Endothelial cell of umbilical vein (primary cell): ENCODE measurements around the gene SSPN.

ENCODE experiments used
- CTCF ChIP-seq, 2 donors: IDR thresholded peaks; 1 replicate in 1 of 2; 2 replicates in 1 of 2; pipeline ENCODE4 v1.5.1; 2011; ENCODE audit warnings: low read length in 2 of 2, mild to moderate bottlenecking in 2 of 2, moderate library complexity in 2 of 2, control low read depth in 1 of 2, inconsistent platforms in 1 of 2, low read depth in 1 of 2; ENCODE audit not compliant: insufficient read depth in 1 of 2; ENCODE audit errors: extremely low read depth in 1 of 2
- EZH2 ChIP-seq: IDR thresholded peaks from 2 replicates; pipeline ENCODE4 v1.6.1; 2012; ENCODE audit warnings: borderline replicate concordance, low read depth, mild to moderate bottlenecking, moderate library complexity, low read length, inconsistent platforms; ENCODE audit not compliant: severe bottlenecking
- FOS ChIP-seq: IDR thresholded peaks from 2 replicates; pipeline ENCODE4 v1.6.1; 2011; ENCODE audit warnings: mild to moderate bottlenecking, low read length, moderate library complexity, borderline replicate concordance; ENCODE audit not compliant: insufficient read depth
- GATA2 ChIP-seq: IDR thresholded peaks from 2 replicates; pipeline ENCODE4 v1.7.0; 2011; ENCODE audit warnings: low read depth, mild to moderate bottlenecking, moderate library complexity, mixed read lengths, low read length; ENCODE audit not compliant: insufficient read length, insufficient read depth
- JUN ChIP-seq: IDR thresholded peaks from 2 replicates; pipeline ENCODE4 v1.6.1; 2011; ENCODE audit warnings: borderline replicate concordance, low read depth; ENCODE audit not compliant: insufficient read length, insufficient read depth
- MAX ChIP-seq: IDR thresholded peaks from 2 replicates; pipeline ENCODE4 v1.6.1; 2011; ENCODE audit not compliant: insufficient read depth, insufficient read length
- MYC ChIP-seq: IDR thresholded peaks from one replicate; pipeline ENCODE4 v1.6.1; 2011; ENCODE audit warnings: mild to moderate bottlenecking, low read depth, low read length
- POLR2A ChIP-seq: IDR thresholded peaks from 2 replicates; pipeline ENCODE4 v1.6.1; 2012; ENCODE audit warnings: low read depth, mild to moderate bottlenecking, control low read depth, low read length
- POLR2AphosphoS5 ChIP-seq: IDR thresholded peaks from 2 replicates; pipeline ENCODE4 v1.6.1; 2012; ENCODE audit warnings: low read depth, mild to moderate bottlenecking, control low read depth, low read length, moderate library complexity; ENCODE audit not compliant: insufficient read depth

GRCh38 chr12:26205298-26205697, 9.9 kb downstream of the SSPN start:
- TF ChIP-seq POLR2AphosphoS5 = no peak
- TF ChIP-seq CTCF (IDR thresholded peaks at IDR 0.05; ENCODE audit: extremely low read depth in 1 of 2, insufficient read depth in 1 of 2, low read depth in 1 of 2, low read length in 2 of 2) = no peak
- no peak for TF ChIP-seq POLR2A
- TF ChIP-seq EZH2 = no peak
- TF ChIP-seq MAX = no peak
- no peak for TF ChIP-seq GATA2
- no peak for TF ChIP-seq JUN
- no peak for TF ChIP-seq MYC
- no peak for TF ChIP-seq FOS
